Activated T-cell treated with anti-CD3 and anti-CD28 coated beads, Interleukin-2, amount 50 U/mL, for 72 hours (primary cell): ENCODE results near the gene EGFL7. TPM values are rescaled to one million over a fixed set of nuclear protein-coding genes. Genes with fewer than 3 reads are reported as not detected.

Experiments
- ATAC-seq, 2 donors: fragments of 150-1000 bp; cut with Tn5 transposase; replicated peaks in 1 of 2; 2 replicates each; pipeline ENCODE4 v1.10.0; 2021; ENCODE audit warnings: moderate library complexity in 2 of 2, mild to moderate bottlenecking in 1 of 2
- DNase-seq, 2 donors: peaks; one replicate each; pipeline ENCODE4 v3.0.0; 2021 to 2022; ENCODE audit warnings: mixed read lengths in 1 of 2
- H3K27ac Mint-ChIP-seq: one replicate; pipeline ENCODE4 v1.8.0; 2022; ENCODE audit warnings: mild to moderate bottlenecking, moderate library complexity, mixed read lengths
- H3K27me3 Mint-ChIP-seq: one replicate; pipeline ENCODE4 v1.8.0; 2022; ENCODE audit warnings: low read depth, mixed read lengths
- H3K36me3 Mint-ChIP-seq, 2 donors: one replicate each; pipeline ENCODE4 v1.8.0; 2022; ENCODE audit warnings: mixed read lengths in 2 of 2, mild to moderate bottlenecking in 1 of 2; ENCODE audit not compliant: insufficient read depth in 2 of 2
- H3K4me1 Mint-ChIP-seq: one replicate; pipeline ENCODE4 v1.8.0; 2022; ENCODE audit warnings: low read depth, mixed read lengths
- H3K4me3 Mint-ChIP-seq, 2 donors: one replicate each; pipeline ENCODE4 v1.8.0; 2022; ENCODE audit warnings: mild to moderate bottlenecking in 2 of 2, mixed read lengths in 2 of 2, moderate library complexity in 2 of 2
- H3K9me3 Mint-ChIP-seq, 2 donors: one replicate each; pipeline ENCODE4 v1.8.0; 2022; ENCODE audit warnings: mixed read lengths in 2 of 2
- total RNA-seq, 2 donors: library from RNA; stranded (reverse); gene quantifications; one replicate each; pipeline ENCODE4 v1.2.3, GENCODE V29; 2022

EGFL7 gene
- total RNA-seq = 1 to 10 TPM in 1 of 2 donors, under 1 TPM in 1; 0.93 to 1.1 TPM

GRCh38 chr9:136662656-136663581 lies at the start of gene EGFL7:
Gene EGFL7, plus strand, starts transcription at chr9:136662916. Its CDS starts 5,367 bp downstream, at chr9:136668283.
- H3K27ac Mint-ChIP-seq = no peak within 1 kb of the TSS
- H3K9me3 Mint-ChIP-seq = no peaks in the 10 kb centered on the region
- H3K36me3 Mint-ChIP-seq = no peaks in the 10 kb centered on the region
- no peak for ATAC-seq
- peaks cover 7% of the 10 kb centered on the region for H3K4me1 Mint-ChIP-seq
- peaks cover 15% of the 10 kb centered on the region for H3K27me3 Mint-ChIP-seq
- peak in 1 of 2 donors; percentile 1 for DNase-seq
- no peak within 1 kb of the TSS for H3K4me3 Mint-ChIP-seq

- Mint-ChIP-seq H3K36me3 (no peaks in the 10 kb centered on the region), H3K27ac (no peak overlapping the region), H3K9me3 (no peaks in the 10 kb centered on the region), H3K4me1 (no peaks in the 10 kb centered on the region), H3K27me3 (peaks cover under 1% of the 10 kb centered on the region), H3K4me3 (no peak overlapping the region)
- DNase-seq = no peak
- ATAC-seq = no peak
These were observed 48.8 kb upstream of the EGFL7 start for GRCh38 chr9:136613824-136614371.

DNA sequence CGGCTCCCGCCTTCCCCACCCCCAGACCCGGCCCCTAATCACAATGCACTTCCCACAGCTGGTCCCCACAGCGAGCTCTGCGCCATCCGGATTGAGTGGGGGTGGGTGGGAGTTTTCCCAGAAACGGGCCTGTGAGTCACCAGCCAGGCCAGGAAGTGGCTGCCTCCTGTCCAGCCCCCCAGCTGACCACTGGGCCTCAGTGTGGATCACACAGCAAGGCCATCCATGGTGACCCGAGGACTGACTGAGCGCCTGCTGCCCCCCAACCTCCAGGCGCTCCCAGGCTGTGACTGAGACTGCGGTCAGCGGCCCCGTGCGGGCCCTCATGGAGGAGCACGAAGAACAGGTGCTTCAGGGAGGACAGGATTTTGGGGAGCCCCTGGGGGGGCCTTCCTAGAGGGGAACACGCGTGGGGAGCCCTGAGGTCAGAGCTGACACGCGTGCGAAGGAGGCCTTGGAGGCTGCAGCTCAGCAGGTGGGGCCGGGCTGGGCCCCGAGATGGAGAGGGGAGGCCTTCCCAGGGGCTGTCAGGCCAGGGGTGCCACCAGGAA lies 48.3 kb upstream of the EGFL7 start:
- Mint-ChIP-seq H3K9me3 (no peaks in the 10 kb centered on the region), H3K4me3 (no peak overlapping the region), H3K36me3 (no peaks in the 10 kb centered on the region), H3K27ac (no peak overlapping the region), H3K4me1 (no peaks in the 10 kb centered on the region), H3K27me3 (peaks cover 5% of the 10 kb centered on the region)
- ATAC-seq (no peak), DNase-seq (no peak)

DNA sequence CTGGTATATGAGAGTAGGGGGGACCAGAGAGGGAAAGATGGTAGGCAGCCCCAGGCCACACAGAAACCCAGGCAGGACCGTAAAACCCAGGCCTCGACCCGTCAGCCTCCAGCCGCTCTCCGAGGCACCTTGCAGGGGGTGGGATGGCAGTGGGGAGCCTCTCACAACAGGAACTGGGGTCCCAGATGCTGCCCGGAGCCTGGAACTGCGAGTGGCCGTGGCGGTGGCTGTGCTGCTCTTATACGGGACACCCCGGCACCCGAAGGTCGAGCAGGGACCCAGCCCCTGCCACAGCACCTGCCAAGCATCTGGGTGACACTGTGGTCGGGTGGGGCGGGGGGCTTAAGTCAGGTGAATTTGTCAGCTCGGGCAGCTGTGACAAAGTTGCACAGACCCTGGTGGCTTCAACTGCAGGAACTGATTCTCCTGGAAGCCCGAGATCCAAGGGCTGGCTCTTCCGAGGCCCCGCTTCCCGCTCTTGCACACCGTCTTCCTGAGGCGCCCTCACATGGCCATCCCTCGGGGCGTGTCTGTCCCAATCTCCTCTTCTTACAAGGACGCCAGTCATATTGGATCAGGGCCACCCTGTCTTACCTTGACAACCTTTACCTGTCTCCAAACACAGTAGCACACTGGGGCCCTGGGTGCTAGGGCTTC lies 47.6 kb upstream of the EGFL7 start:
- peaks cover 5% of the 10 kb centered on the region for H3K27me3 Mint-ChIP-seq
- no peak overlapping the region for H3K4me3 Mint-ChIP-seq
- no peak overlapping the region for H3K27ac Mint-ChIP-seq
- DNase-seq = no peak
- H3K9me3 Mint-ChIP-seq = no peaks in the 10 kb centered on the region
- no peak for ATAC-seq
- H3K4me1 Mint-ChIP-seq = no peaks in the 10 kb centered on the region
- no peaks in the 10 kb centered on the region for H3K36me3 Mint-ChIP-seq

DNA sequence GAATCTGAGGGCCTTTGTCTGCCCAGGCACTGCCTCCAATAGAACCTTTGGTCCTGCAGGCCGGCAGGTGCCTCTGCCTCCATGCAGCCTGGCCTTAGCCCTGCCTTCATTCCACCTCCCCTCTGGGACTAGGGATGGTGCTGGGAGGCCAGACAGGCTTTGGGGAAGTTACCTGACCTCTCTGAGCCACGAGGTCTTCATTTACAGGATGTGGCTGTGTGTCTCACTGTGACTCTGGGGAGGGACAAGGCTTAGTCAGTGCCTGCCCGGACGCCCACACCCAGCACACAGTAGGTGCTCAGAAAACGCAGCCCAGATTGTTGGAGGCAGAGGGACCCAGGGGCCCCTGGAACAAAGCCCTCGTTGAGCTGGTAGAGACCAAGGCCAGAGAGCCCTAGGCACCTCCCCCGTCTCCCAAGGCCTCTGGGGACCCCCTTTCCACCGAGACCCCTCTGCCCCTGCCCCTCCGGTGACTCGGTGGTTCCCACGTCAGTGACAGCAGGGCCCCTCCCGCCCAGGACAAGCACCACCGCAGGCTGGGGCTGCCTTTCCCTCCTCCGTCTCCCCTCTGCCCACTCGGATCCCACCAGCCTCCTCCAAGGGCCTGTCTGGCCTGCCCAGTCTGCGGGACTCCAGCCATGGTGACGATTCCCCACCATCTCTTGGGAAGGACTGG lies 46.9 kb upstream of the EGFL7 start:
- H3K4me3 Mint-ChIP-seq = no peak overlapping the region
- H3K27ac Mint-ChIP-seq = no peak overlapping the region
- H3K4me1 Mint-ChIP-seq = no peaks in the 10 kb centered on the region
- H3K36me3 Mint-ChIP-seq = no peaks in the 10 kb centered on the region
- ATAC-seq (no peak), DNase-seq (no peak)
- no peaks in the 10 kb centered on the region for H3K9me3 Mint-ChIP-seq
- H3K27me3 Mint-ChIP-seq = peaks cover 5% of the 10 kb centered on the region

- no peak overlapping the region for H3K27ac Mint-ChIP-seq
- H3K36me3 Mint-ChIP-seq = no peaks in the 10 kb centered on the region
- ATAC-seq (no peak), DNase-seq (no peak)
- no peak overlapping the region for H3K4me3 Mint-ChIP-seq
- no peaks in the 10 kb centered on the region for H3K4me1 Mint-ChIP-seq
- peaks cover 5% of the 10 kb centered on the region for H3K27me3 Mint-ChIP-seq
- H3K9me3 Mint-ChIP-seq = no peaks in the 10 kb centered on the region
These were observed 46.4 kb upstream of the EGFL7 start for GRCh38 chr9:136616307-136616635.

- Mint-ChIP-seq H3K9me3 (no peaks in the 10 kb centered on the region), H3K4me1 (no peaks in the 10 kb centered on the region), H3K27ac (no peak overlapping the region), H3K36me3 (no peaks in the 10 kb centered on the region), H3K4me3 (peak overlapping the region in 1 of 2 donors; percentile 31), H3K27me3 (peaks cover 5% of the 10 kb centered on the region)
- DNase-seq = no peak
- ATAC-seq = no peak
These were observed 45.6 kb upstream of the EGFL7 start for GRCh38 chr9:136616948-136617695.

- no peak overlapping the region for H3K27ac Mint-ChIP-seq
These were observed 44.8 kb upstream of the EGFL7 start for GRCh38 chr9:136617746-136618579.

DNA sequence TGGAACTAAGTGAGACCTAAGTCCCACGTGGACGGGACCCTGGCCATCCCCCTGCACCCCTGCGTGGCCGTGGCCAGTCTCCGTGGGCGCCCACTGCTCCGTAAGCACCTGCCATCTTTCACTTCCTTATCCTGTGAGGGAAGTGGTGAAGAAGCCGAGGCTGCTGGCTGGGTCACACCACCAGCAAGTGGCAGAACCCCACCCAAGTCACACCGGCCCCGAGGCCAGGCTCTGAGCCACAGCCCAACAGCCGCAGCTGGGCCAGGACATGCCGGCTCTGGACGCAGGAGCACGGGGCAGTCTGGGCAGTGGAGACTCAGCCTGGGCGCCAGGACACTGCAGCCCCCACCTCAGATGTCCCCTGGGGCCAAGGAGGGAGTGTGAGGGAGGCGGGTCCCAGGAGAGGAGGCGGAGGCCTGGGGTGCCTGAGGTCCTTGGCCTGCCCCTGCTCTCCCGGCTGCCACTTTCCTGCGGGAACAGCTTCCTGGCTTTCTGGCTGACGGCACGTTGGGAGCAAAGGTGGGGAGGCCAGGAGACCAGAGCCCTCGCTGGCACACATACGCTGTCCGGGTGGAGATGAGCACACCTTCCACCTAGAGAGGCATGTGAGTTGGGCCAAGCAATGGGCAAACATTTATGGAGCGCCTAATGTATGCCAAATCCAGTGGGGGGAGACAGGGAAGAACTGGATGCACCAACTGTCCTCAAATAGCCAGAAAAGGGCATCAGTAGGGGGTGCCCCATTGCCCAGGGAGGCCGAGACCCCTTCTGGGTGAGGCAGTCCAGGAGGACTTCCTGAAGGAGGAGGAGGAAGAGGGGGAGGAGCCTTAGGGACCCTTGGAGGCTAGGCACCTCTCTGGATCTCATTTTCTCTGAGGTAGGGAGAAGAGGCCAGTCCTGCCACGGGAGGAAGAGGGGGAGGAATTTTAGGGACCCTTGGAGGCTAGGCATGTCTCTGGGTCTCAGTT lies 43.9 kb upstream of the EGFL7 start:
- no peak for DNase-seq
- Mint-ChIP-seq H3K27me3 (peaks cover 5% of the 10 kb centered on the region), H3K9me3 (no peaks in the 10 kb centered on the region), H3K4me3 (no peak overlapping the region), H3K27ac (no peak overlapping the region), H3K4me1 (no peaks in the 10 kb centered on the region), H3K36me3 (no peaks in the 10 kb centered on the region)
- no peak for ATAC-seq

More at GRCh38 chr9:136617746-136618579, 44.8 kb upstream of the EGFL7 start:
- DNase-seq = no peak
- H3K9me3 Mint-ChIP-seq = no peaks in the 10 kb centered on the region
- no peak for ATAC-seq
- H3K36me3 Mint-ChIP-seq = no peaks in the 10 kb centered on the region
- peaks cover 5% of the 10 kb centered on the region for H3K27me3 Mint-ChIP-seq
- H3K4me3 Mint-ChIP-seq = peak overlapping the region in 1 of 2 donors; percentile 31
- H3K4me1 Mint-ChIP-seq = no peaks in the 10 kb centered on the region

- Mint-ChIP-seq H3K27ac (no peak overlapping the region), H3K4me1 (no peaks in the 10 kb centered on the region), H3K36me3 (no peaks in the 10 kb centered on the region), H3K9me3 (no peaks in the 10 kb centered on the region), H3K4me3 (no peak overlapping the region), H3K27me3 (peaks cover 5% of the 10 kb centered on the region)
- no peak for DNase-seq
- ATAC-seq = no peak
These were observed 42.8 kb upstream of the EGFL7 start for GRCh38 chr9:136619742-136620440.
